PFSK-1 (cell line): Measurements from ENCODE around the gene BBIP1.

Source experiments
- FOXP2 ChIP-seq: optimal IDR thresholded peaks from 2 replicates; pipeline ENCODE3; 2011; ENCODE audit warnings: borderline replicate concordance, control low read depth, inconsistent platforms; ENCODE audit not compliant: insufficient read depth; ENCODE audit errors: extremely low read length, extremely low read depth
- POLR2AphosphoS5 ChIP-seq: IDR thresholded peaks from 2 replicates; pipeline ENCODE4 v1.6.1; 2012; ENCODE audit warnings: low read depth, mild to moderate bottlenecking, control low read depth, low read length, moderate library complexity
- SIN3A ChIP-seq: IDR thresholded peaks from 2 replicates; pipeline ENCODE4 v1.6.1; 2012; ENCODE audit warnings: mild to moderate bottlenecking, low read length, moderate library complexity, borderline replicate concordance; ENCODE audit not compliant: insufficient read depth
- TAF1 ChIP-seq: IDR thresholded peaks from 2 replicates; pipeline ENCODE4 v1.6.1; 2012; ENCODE audit warnings: low read length, control low read depth, borderline replicate concordance; ENCODE audit not compliant: insufficient read depth
- TF ChIP-seq, protein P1 (sequence below), 2 experiments: IDR thresholded peaks; 2 replicates each; pipeline versions ENCODE4 v1.6.1 to v1.8.0; 2011 to 2012; ENCODE audit warnings: low read depth in 2 of 2, low read length in 2 of 2, control low read depth in 1 of 2, inconsistent platforms in 1 of 2, mild to moderate bottlenecking in 1 of 2, moderate library complexity in 1 of 2; ENCODE audit not compliant: insufficient read depth in 1 of 2

BBIP1 gene

DNA sequence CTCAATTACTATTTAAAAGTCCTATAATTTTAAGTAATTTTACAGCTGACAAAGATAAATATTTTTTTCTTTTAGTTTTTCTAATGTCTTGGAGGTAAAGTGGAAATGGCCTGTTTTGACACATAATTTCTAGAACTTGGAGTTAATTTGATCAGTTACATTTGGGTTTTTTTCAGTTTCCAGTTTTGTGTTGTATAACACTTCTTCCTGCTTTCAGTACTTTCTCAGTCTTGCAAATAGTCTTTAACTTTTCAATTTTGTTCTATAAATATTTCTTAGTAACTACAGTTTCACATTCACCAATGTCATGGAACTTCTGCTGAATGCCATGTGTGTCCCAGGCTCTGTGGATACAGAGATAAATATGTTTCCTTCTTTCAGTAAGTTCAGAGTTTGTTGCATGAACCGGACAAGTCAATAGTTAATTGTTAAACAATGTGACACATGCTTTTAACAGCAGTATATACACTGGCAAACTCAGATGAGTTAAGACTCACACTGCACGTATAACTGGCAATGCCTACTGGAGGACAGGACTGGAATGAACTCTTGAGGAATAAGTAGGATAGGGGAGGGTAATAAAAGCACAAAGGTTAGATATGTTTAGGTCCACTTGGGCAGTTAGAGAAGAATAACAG, 5.0 kb upstream of the BBIP1 start:
- TF ChIP-seq SIN3A (no peak), TAF1 (no peak)
- TF ChIP-seq, protein P1, sequence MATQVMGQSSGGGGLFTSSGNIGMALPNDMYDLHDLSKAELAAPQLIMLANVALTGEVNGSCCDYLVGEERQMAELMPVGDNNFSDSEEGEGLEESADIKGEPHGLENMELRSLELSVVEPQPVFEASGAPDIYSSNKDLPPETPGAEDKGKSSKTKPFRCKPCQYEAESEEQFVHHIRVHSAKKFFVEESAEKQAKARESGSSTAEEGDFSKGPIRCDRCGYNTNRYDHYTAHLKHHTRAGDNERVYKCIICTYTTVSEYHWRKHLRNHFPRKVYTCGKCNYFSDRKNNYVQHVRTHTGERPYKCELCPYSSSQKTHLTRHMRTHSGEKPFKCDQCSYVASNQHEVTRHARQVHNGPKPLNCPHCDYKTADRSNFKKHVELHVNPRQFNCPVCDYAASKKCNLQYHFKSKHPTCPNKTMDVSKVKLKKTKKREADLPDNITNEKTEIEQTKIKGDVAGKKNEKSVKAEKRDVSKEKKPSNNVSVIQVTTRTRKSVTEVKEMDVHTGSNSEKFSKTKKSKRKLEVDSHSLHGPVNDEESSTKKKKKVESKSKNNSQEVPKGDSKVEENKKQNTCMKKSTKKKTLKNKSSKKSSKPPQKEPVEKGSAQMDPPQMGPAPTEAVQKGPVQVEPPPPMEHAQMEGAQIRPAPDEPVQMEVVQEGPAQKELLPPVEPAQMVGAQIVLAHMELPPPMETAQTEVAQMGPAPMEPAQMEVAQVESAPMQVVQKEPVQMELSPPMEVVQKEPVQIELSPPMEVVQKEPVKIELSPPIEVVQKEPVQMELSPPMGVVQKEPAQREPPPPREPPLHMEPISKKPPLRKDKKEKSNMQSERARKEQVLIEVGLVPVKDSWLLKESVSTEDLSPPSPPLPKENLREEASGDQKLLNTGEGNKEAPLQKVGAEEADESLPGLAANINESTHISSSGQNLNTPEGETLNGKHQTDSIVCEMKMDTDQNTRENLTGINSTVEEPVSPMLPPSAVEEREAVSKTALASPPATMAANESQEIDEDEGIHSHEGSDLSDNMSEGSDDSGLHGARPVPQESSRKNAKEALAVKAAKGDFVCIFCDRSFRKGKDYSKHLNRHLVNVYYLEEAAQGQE (IDR thresholded peaks at IDR 0.05; ENCODE audit: insufficient read depth in 1 of 2, low read depth in 2 of 2, low read length in 2 of 2), result no peak

GRCh38 chr10:110919971-110920881, 1.2 kb upstream of the BBIP1 start:
- no peak for TF ChIP-seq TAF1
- TF ChIP-seq SIN3A, result no peak
- no peak for TF ChIP-seq POLR2AphosphoS5
- no peak for TF ChIP-seq FOXP2
- TF ChIP-seq, protein P1 (IDR thresholded peaks at IDR 0.05; ENCODE audit: insufficient read depth in 1 of 2, low read depth in 2 of 2, low read length in 2 of 2), result no peak

DNA sequence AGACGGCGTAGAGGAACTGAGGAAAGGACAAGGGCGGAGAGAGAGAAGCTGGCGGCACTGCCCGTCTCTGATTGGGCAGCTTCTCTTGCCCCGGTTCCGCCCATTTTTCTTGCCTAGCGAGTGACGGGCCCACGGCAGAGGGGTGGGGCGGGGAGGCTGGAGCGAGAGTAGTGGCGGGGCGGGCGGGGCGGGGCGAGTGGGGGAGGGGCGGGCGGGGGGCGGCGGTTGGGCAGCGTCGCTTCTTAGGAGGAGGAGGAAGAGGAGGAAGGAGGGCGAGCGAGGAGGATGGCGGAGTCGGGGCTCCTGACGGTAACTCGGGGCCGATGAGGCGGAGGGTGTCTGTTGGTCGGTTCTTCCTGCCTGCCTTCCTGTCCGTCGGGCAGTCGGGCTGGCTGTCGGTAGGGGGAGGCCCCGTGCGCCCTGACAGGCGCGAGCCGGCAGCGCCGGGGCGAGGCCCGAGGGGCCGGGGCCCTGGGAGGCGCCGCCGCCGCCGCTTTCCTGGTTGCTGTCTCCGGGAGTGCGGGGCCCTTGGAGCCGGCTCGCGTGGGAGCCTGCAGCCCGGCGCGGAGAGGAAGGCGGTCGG, 460 bp upstream of the BBIP1 start, which contains the start of gene SHOC2:
Gene SHOC2, plus strand, starts transcription at position 256 of the 583 bp plus-strand sequence. CDS start 44,755 bp downstream, outside the sequence.
- peak; percentile 68; the same call in 1 of the 2 replicates for TF ChIP-seq TAF1
- TF ChIP-seq POLR2AphosphoS5, result peak; percentile 15; the same call in 1 of the 2 replicates
- peak; percentile 10 for TF ChIP-seq FOXP2
- no peak for TF ChIP-seq SIN3A
- TF ChIP-seq, protein P1 (IDR thresholded peaks at IDR 0.05; ENCODE audit: insufficient read depth in 1 of 2, low read depth in 2 of 2, low read length in 2 of 2), result no peak

DNA sequence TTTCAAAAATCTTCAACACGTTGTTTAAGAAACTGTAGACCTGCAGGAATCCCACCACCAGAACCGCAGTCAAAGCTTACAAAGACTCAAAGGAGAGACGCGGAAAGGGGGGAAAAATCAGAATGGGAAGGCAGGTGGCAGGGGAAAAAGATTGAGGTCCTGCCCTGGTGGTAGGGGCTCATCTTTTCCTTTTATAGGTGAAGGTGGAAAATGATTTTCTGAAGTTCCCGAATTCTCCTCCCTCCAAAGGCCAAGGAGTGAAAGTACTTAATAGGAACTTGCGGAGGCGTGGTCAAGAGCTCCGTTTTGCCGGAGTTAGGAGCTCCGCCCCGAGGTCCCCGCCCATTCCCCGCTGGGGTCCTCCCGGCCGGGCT, 724 bp downstream of the BBIP1 start:
- TF ChIP-seq, protein P1 (IDR thresholded peaks at IDR 0.05; ENCODE audit: insufficient read depth in 1 of 2, low read depth in 2 of 2, low read length in 2 of 2), result no peak
- TF ChIP-seq SIN3A, result no peak
- no peak for TF ChIP-seq POLR2AphosphoS5
- TF ChIP-seq FOXP2, result no peak
- no peak for TF ChIP-seq TAF1
